Loucy (cell line): Measurements from ENCODE around the gene DAB1.

Source experiments
- H2AFZ ChIP-seq: fragments of 200-600 bp; sonication (generic); 2 replicates; pipeline ENCODE4 v1.6.0; 2016; ENCODE audit warnings: antibody characterized with exemption, mild to moderate bottlenecking, low read length, moderate library complexity
- H3F3A ChIP-seq: fragments of 200-600 bp; 2 replicates; pipeline ENCODE4 v1.6.0; 2016; ENCODE audit warnings: antibody characterized with exemption, low read depth, mild to moderate bottlenecking
- H3K27me3 ChIP-seq: fragments of 200-600 bp; sonication (generic); 2 replicates; pipeline ENCODE4 v1.6.1; 2014; ENCODE audit warnings: low read length, mild to moderate bottlenecking; ENCODE audit not compliant: insufficient read depth, poor library complexity, severe bottlenecking
- H3K36me3 ChIP-seq: fragments of 200-600 bp; sonication (generic); 2 replicates; pipeline ENCODE4 v1.6.1; 2016; ENCODE audit warnings: low read length; ENCODE audit not compliant: insufficient read depth
- H3K4me1 ChIP-seq: fragments of 200-600 bp; sonication (generic); 2 replicates; pipeline ENCODE4 v1.5.1; 2014; ENCODE audit warnings: low read length, mild to moderate bottlenecking; ENCODE audit not compliant: insufficient read depth, poor library complexity, severe bottlenecking
- H3K4me2 ChIP-seq: fragments of 200-600 bp; sonication (generic); 2 replicates; pipeline ENCODE4 v1.6.0; 2014; ENCODE audit warnings: antibody characterized with exemption, low read length, low read depth, mild to moderate bottlenecking; ENCODE audit not compliant: poor library complexity, severe bottlenecking
- H3K4me3 ChIP-seq: fragments of 200-600 bp; sonication (generic); 2 replicates; pipeline ENCODE4 v1.5.1; 2014; ENCODE audit warnings: low read length, mild to moderate bottlenecking, mixed read lengths; ENCODE audit not compliant: poor library complexity, severe bottlenecking
- H3K79me2 ChIP-seq: fragments of 200-600 bp; sonication (generic); 2 replicates; pipeline ENCODE4 v1.6.1; 2014; ENCODE audit warnings: low read length; ENCODE audit not compliant: insufficient read depth
- H3K9ac ChIP-seq: fragments of 200-600 bp; sonication (generic); 2 replicates; pipeline ENCODE4 v1.6.0; 2014; ENCODE audit warnings: mild to moderate bottlenecking, low read depth, low read length, moderate library complexity; ENCODE audit not compliant: poor library complexity, severe bottlenecking
- H3K9me2 ChIP-seq: fragments of 200-600 bp; sonication (generic); replicated peaks from 2 replicates; pipeline ENCODE4 v1.6.1; 2016; ENCODE audit warnings: low read depth, low read length, mixed read lengths
- H3K9me3 ChIP-seq: fragments of 200-600 bp; sonication (generic); 2 replicates; pipeline ENCODE4 v1.6.1; 2014; ENCODE audit warnings: mild to moderate bottlenecking, antibody characterized with exemption, low read length, low read depth; ENCODE audit not compliant: insufficient read depth
- H4K20me1 ChIP-seq: fragments of 200-600 bp; sonication (generic); 2 replicates; pipeline ENCODE4 v1.6.0; 2014; ENCODE audit warnings: antibody characterized with exemption, low read length, mild to moderate bottlenecking; ENCODE audit not compliant: insufficient read depth, poor library complexity, severe bottlenecking
- CTCF ChIP-seq: fragments of 200-600 bp; sonication (generic); conservative IDR thresholded peaks from 2 replicates; pipeline ENCODE4 v1.5.1; 2014; ENCODE audit warnings: mild to moderate bottlenecking, antibody characterized with exemption, low read length
- EZH2phosphoT487 ChIP-seq: fragments of 200-600 bp; IDR thresholded peaks from 2 replicates; pipeline ENCODE4 v1.6.1; 2018; ENCODE audit warnings: antibody characterized with exemption, mild to moderate bottlenecking, moderate library complexity, borderline replicate concordance

DAB1 gene

GRCh38 chr1:57065442-57065841 lies 358.4 kb downstream of the DAB1 start:
- Histone ChIP-seq H3K9me2 (no peaks in the 10 kb centered on the region), H3K9ac (no peak overlapping the region), H2AFZ (no peak overlapping the region), H3K4me2 (no peak overlapping the region), H3K4me3 (no peak overlapping the region), H4K20me1 (no peaks in the 10 kb centered on the region), H3K9me3 (no peaks in the 10 kb centered on the region), H3K79me2 (no peaks in the 10 kb centered on the region), H3K36me3 (no peaks in the 10 kb centered on the region), H3F3A (no peaks in the 10 kb centered on the region), H3K4me1 (no peaks in the 10 kb centered on the region), H3K27me3 (no peaks in the 10 kb centered on the region)
- no peak for TF ChIP-seq EZH2phosphoT487
- no peak for TF ChIP-seq CTCF

GRCh38 chr1:57064379-57065140 lies 359.3 kb downstream of the DAB1 start:
- TF ChIP-seq CTCF (no peak), EZH2phosphoT487 (no peak)
- no peaks in the 10 kb centered on the region for H3K27me3 ChIP-seq
- H4K20me1 ChIP-seq = no peaks in the 10 kb centered on the region
- no peak overlapping the region for H3K9ac ChIP-seq
- no peaks in the 10 kb centered on the region for H3K79me2 ChIP-seq
- H3K4me3 ChIP-seq = no peak overlapping the region
- no peaks in the 10 kb centered on the region for H3K9me3 ChIP-seq
- no peaks in the 10 kb centered on the region for H3K4me1 ChIP-seq
- no peaks in the 10 kb centered on the region for H3K9me2 ChIP-seq
- H3K36me3 ChIP-seq = no peaks in the 10 kb centered on the region
- H3F3A ChIP-seq = no peaks in the 10 kb centered on the region
- H2AFZ ChIP-seq = no peak overlapping the region
- no peak overlapping the region for H3K4me2 ChIP-seq

- no peak overlapping the region for H3K4me3 ChIP-seq
- H3K9ac ChIP-seq = no peak overlapping the region
- no peaks in the 10 kb centered on the region for H3F3A ChIP-seq
- no peaks in the 10 kb centered on the region for H3K79me2 ChIP-seq
- H3K9me3 ChIP-seq = no peaks in the 10 kb centered on the region
- no peak for TF ChIP-seq CTCF
- no peak for TF ChIP-seq EZH2phosphoT487
- no peaks in the 10 kb centered on the region for H4K20me1 ChIP-seq
- H3K4me2 ChIP-seq = no peak overlapping the region
- no peaks in the 10 kb centered on the region for H3K36me3 ChIP-seq
- H3K9me2 ChIP-seq = no peaks in the 10 kb centered on the region
- no peaks in the 10 kb centered on the region for H3K4me1 ChIP-seq
- no peak overlapping the region for H2AFZ ChIP-seq
- no peaks in the 10 kb centered on the region for H3K27me3 ChIP-seq
Observed at GRCh38 chr1:57063406-57064125, 360.3 kb downstream of the DAB1 start.
